ENCODE results near the gene TRAIP. TPM values are rescaled to one million over a fixed set of nuclear protein-coding genes. Genes with fewer than 3 reads are reported as not detected.
A peak's percentile ranks its signal among the peaks of the same experiment; 100 is the strongest.

TRAIP gene
- total RNA-seq, 1 donor from 2014 or later = 2.3 TPM

- H3K27ac Mint-ChIP-seq (ENCODE audit: unreplicated experiment) = no peak overlapping the region
- no peak overlapping the region for H3K4me3 Mint-ChIP-seq (ENCODE audit: unreplicated experiment)
- no peaks in the 10 kb centered on the region for H3K36me3 Mint-ChIP-seq (ENCODE audit: low read depth)
- no peak for TF ChIP-seq CTCF (IDR thresholded peaks at IDR 0.05)
- no peaks in the 10 kb centered on the region for H3K9me3 Mint-ChIP-seq (ENCODE audit: low read depth)
- H3K27me3 Mint-ChIP-seq (ENCODE audit: low read depth) = no peaks in the 10 kb centered on the region
- DNase-seq (ENCODE audit: low spot score) = peak; percentile 71
- peaks cover 3% of the 10 kb centered on the region for H3K4me1 Mint-ChIP-seq (ENCODE audit: low read depth)
Measured at GRCh38 chr3:49794431-49794830, 61.9 kb downstream of the TRAIP start.

- no peaks in the 10 kb centered on the region for H3K27me3 Mint-ChIP-seq (ENCODE audit: low read depth)
- no peak for TF ChIP-seq CTCF (IDR thresholded peaks at IDR 0.05)
- peak; percentile 71 for DNase-seq (ENCODE audit: low spot score)
- H3K36me3 Mint-ChIP-seq (ENCODE audit: low read depth) = no peaks in the 10 kb centered on the region
- no peaks in the 10 kb centered on the region for H3K9me3 Mint-ChIP-seq (ENCODE audit: low read depth)
- H3K4me3 Mint-ChIP-seq (ENCODE audit: unreplicated experiment) = no peak overlapping the region
- no peak overlapping the region for H3K27ac Mint-ChIP-seq (ENCODE audit: unreplicated experiment)
- no peaks in the 10 kb centered on the region for H3K4me1 Mint-ChIP-seq (ENCODE audit: low read depth)
Measured at GRCh38 chr3:49793486-49794085, 62.8 kb downstream of the TRAIP start.

GRCh38 chr3:49792371-49793150 is 63.8 kb downstream of the TRAIP start:
- H3K27me3 Mint-ChIP-seq (ENCODE audit: low read depth) = no peaks in the 10 kb centered on the region
- peak; percentile 57 for DNase-seq (ENCODE audit: low spot score)
- no peak overlapping the region for H3K27ac Mint-ChIP-seq (ENCODE audit: unreplicated experiment)
- no peak overlapping the region for H3K4me3 Mint-ChIP-seq (ENCODE audit: unreplicated experiment)
- H3K9me3 Mint-ChIP-seq (ENCODE audit: low read depth) = no peaks in the 10 kb centered on the region
- H3K36me3 Mint-ChIP-seq (ENCODE audit: low read depth) = no peaks in the 10 kb centered on the region
- no peak for TF ChIP-seq CTCF (IDR thresholded peaks at IDR 0.05)
- no peaks in the 10 kb centered on the region for H3K4me1 Mint-ChIP-seq (ENCODE audit: low read depth)

- Mint-ChIP-seq H3K4me1 (ENCODE audit: low read depth) (peaks cover 7% of the 10 kb centered on the region), H3K27ac (ENCODE audit: unreplicated experiment) (no peak overlapping the region), H3K4me3 (ENCODE audit: unreplicated experiment) (no peak overlapping the region), H3K9me3 (ENCODE audit: low read depth) (no peaks in the 10 kb centered on the region), H3K36me3 (ENCODE audit: low read depth) (no peaks in the 10 kb centered on the region), H3K27me3 (ENCODE audit: low read depth) (no peaks in the 10 kb centered on the region)
- DNase-seq (ENCODE audit: low spot score) = peak; percentile 33
- no peak for TF ChIP-seq CTCF (IDR thresholded peaks at IDR 0.05)
Measured at GRCh38 chr3:49791571-49791970, 64.8 kb downstream of the TRAIP start.

GRCh38 chr3:49790626-49791411 is 65.5 kb downstream of the TRAIP start:
- Mint-ChIP-seq H3K4me1 (ENCODE audit: low read depth) (peaks cover 9% of the 10 kb centered on the region), H3K36me3 (ENCODE audit: low read depth) (no peaks in the 10 kb centered on the region), H3K27ac (ENCODE audit: unreplicated experiment) (no peak overlapping the region), H3K4me3 (ENCODE audit: unreplicated experiment) (no peak overlapping the region), H3K9me3 (ENCODE audit: low read depth) (no peaks in the 10 kb centered on the region), H3K27me3 (ENCODE audit: low read depth) (no peaks in the 10 kb centered on the region)
- peak; percentile 54 for DNase-seq (ENCODE audit: low spot score)
- TF ChIP-seq CTCF (IDR thresholded peaks at IDR 0.05) = no peak

All from chondrocyte (in vitro differentiated cells).